Smooth muscle cell (in vitro differentiated cells): ENCODE measurements around the gene PLXNA4. TPM values are rescaled to one million over a fixed set of nuclear protein-coding genes. Genes with fewer than 3 reads are reported as not detected.

ENCODE experiments used
- DNase-seq: peaks from one replicate; lab custom pipeline; 2025; ENCODE audit not compliant: unreplicated experiment; lab: John Stamatoyannopoulos, UW
- H2AFZ ChIP-seq: fragments of 200-600 bp; sonication (generic); 2 replicates; pipeline ENCODE4 v1.6.0; 2016; ENCODE audit warnings: antibody characterized with exemption, low read depth, mild to moderate bottlenecking
- H3F3A ChIP-seq: fragments of 200-600 bp; sonication (generic); 2 replicates; pipeline ENCODE4 v1.6.0; 2017; ENCODE audit warnings: antibody characterized with exemption, low read depth
- H3K27ac ChIP-seq: fragments of 200-600 bp; sonication (generic); 2 replicates; pipeline ENCODE4 v1.5.1; 2016; ENCODE audit warnings: low read depth, mild to moderate bottlenecking
- H3K27me3 ChIP-seq: fragments of 200-600 bp; sonication (generic); 2 replicates; pipeline ENCODE4 v1.6.1; 2016; ENCODE audit warnings: low read depth, mild to moderate bottlenecking
- H3K36me3 ChIP-seq: fragments of 200-600 bp; sonication (generic); 2 replicates; pipeline ENCODE4 v1.5.1; 2016; ENCODE audit warnings: low read depth
- H3K4me1 ChIP-seq: fragments of 200-600 bp; sonication (generic); 2 replicates; pipeline ENCODE4 v1.5.1; 2016; ENCODE audit warnings: low read depth
- H3K4me2 ChIP-seq: fragments of 200-600 bp; sonication (generic); 2 replicates; pipeline ENCODE4 v1.6.0; 2016; ENCODE audit warnings: mild to moderate bottlenecking
- H3K4me3 ChIP-seq: fragments of 200-600 bp; sonication (generic); 2 replicates; pipeline ENCODE4 v1.5.1; 2016; ENCODE audit warnings: mild to moderate bottlenecking
- H3K79me2 ChIP-seq: fragments of 200-600 bp; sonication (generic); 2 replicates; pipeline ENCODE4 v1.6.0; 2016; ENCODE audit warnings: low read depth, mild to moderate bottlenecking
- H3K9ac ChIP-seq: fragments of 200-600 bp; sonication (generic); 2 replicates; pipeline ENCODE4 v1.6.0; 2016; ENCODE audit warnings: low read depth
- H3K9me3 ChIP-seq: fragments of 200-600 bp; sonication (generic); replicated peaks from 2 replicates; pipeline ENCODE4 v1.5.1; 2016; ENCODE audit warnings: low read depth
- H4K20me1 ChIP-seq: fragments of 200-600 bp; sonication (generic); 2 replicates; pipeline ENCODE4 v1.6.0; 2016; ENCODE audit warnings: low read depth
- CTCF ChIP-seq: fragments of 200-600 bp; sonication (generic); IDR thresholded peaks from 2 replicates; pipeline ENCODE4 v1.5.1; 2017; ENCODE audit warnings: borderline replicate concordance, mild to moderate bottlenecking, antibody characterized with exemption; ENCODE audit not compliant: insufficient read depth, poor library complexity, severe bottlenecking
- WGBS: methylation state at CpG from one replicate; pipeline ENCODE4 v1.1.7; 2016; ENCODE audit warnings: low lambda C conversion rate; 5-methylcytosine and 5-hydroxymethylcytosine counted together
- polyA plus RNA-seq: library from polyadenylated mRNA; unstranded; fragments of >200 nt; fragmentation: Nextera tagmentation; extraction: Ambion mirVana; gene quantifications from 2 replicates; pipeline ENCODE4 v1.2.1, GENCODE V29; 2016
- total RNA-seq: library from RNA; depleted of rRNA; stranded (reverse); fragments of >200 nt; gene quantifications from 2 replicates; pipeline ENCODE4 v1.2.3, GENCODE V29; 2014

Gene PLXNA4
- total and polyA plus RNA-seq, 2 experiments from 2014 or later = 8.5 to 9.9 TPM

GRCh38 chr7:132364226-132364625, 212.0 kb downstream of the PLXNA4 start:
- H3K27ac ChIP-seq = no peak overlapping the region
- H3K79me2 ChIP-seq = no peaks in the 10 kb centered on the region
- H3K4me3 ChIP-seq = no peak overlapping the region
- no peak for DNase-seq
- no peaks in the 10 kb centered on the region for H3K9me3 ChIP-seq
- H3K4me2 ChIP-seq = no peak overlapping the region
- no peak overlapping the region for H2AFZ ChIP-seq
- no peaks in the 10 kb centered on the region for H3K4me1 ChIP-seq
- 86% methylated on average over 5 of the region's 5 CpGs for WGBS
- no peaks in the 10 kb centered on the region for H3K27me3 ChIP-seq
- H3K36me3 ChIP-seq = no peaks in the 10 kb centered on the region
- no peak overlapping the region for H3K9ac ChIP-seq
- TF ChIP-seq CTCF = no peak
- no peaks in the 10 kb centered on the region for H3F3A ChIP-seq
- H4K20me1 ChIP-seq = no peaks in the 10 kb centered on the region

- H3K79me2 ChIP-seq = no peaks in the 10 kb centered on the region
Observed at GRCh38 chr7:132362059-132362458, 214.2 kb downstream of the PLXNA4 start.

GRCh38 chr7:132361146-132361545, 215.1 kb downstream of the PLXNA4 start:
- no peak overlapping the region for H3K4me3 ChIP-seq
- H3K27ac ChIP-seq = no peak overlapping the region
- no peaks in the 10 kb centered on the region for H3F3A ChIP-seq
- H3K9me3 ChIP-seq = no peaks in the 10 kb centered on the region
- TF ChIP-seq CTCF = no peak
- no peaks in the 10 kb centered on the region for H4K20me1 ChIP-seq
- no peaks in the 10 kb centered on the region for H3K79me2 ChIP-seq
- no peaks in the 10 kb centered on the region for H3K4me1 ChIP-seq
- no peaks in the 10 kb centered on the region for H3K27me3 ChIP-seq
- H2AFZ ChIP-seq = no peak overlapping the region
- WGBS = 86% methylated on average over 5 of the region's 5 CpGs
- H3K9ac ChIP-seq = no peak overlapping the region
- DNase-seq = no peak
- no peak overlapping the region for H3K4me2 ChIP-seq
- H3K36me3 ChIP-seq = no peaks in the 10 kb centered on the region

More at GRCh38 chr7:132362059-132362458, 214.2 kb downstream of the PLXNA4 start:
- Histone ChIP-seq H3K9me3 (no peaks in the 10 kb centered on the region), H3K4me2 (no peak overlapping the region), H3K27ac (no peak overlapping the region), H2AFZ (no peak overlapping the region), H4K20me1 (no peaks in the 10 kb centered on the region), H3K27me3 (no peaks in the 10 kb centered on the region), H3K4me1 (no peaks in the 10 kb centered on the region), H3K4me3 (no peak overlapping the region), H3F3A (no peaks in the 10 kb centered on the region), H3K36me3 (no peaks in the 10 kb centered on the region), H3K9ac (no peak overlapping the region)
- 95% methylated on average over 2 of the region's 2 CpGs for WGBS
- no peak for DNase-seq
- TF ChIP-seq CTCF = no peak

- Histone ChIP-seq H4K20me1 (no peaks in the 10 kb centered on the region), H3K79me2 (no peaks in the 10 kb centered on the region), H3K4me3 (no peak overlapping the region), H3K36me3 (no peaks in the 10 kb centered on the region), H3K27ac (no peak overlapping the region), H3K4me2 (no peak overlapping the region), H2AFZ (no peak overlapping the region), H3K27me3 (no peaks in the 10 kb centered on the region), H3K9ac (no peak overlapping the region), H3F3A (no peaks in the 10 kb centered on the region), H3K4me1 (no peaks in the 10 kb centered on the region), H3K9me3 (no peaks in the 10 kb centered on the region)
- WGBS = 92% methylated on average over 3 of the region's 3 CpGs
- no peak for TF ChIP-seq CTCF
- no peak for DNase-seq
Observed at GRCh38 chr7:132359743-132360142, 216.5 kb downstream of the PLXNA4 start.
